SK-N-SH treated with all-trans-retinoic acid at 6 μM for 48 hours (cell line): ENCODE results near the gene PTGIR.

ENCODE experiments used
- BACH2 ChIP-seq: fragments of 250-450 bp; sonication (Bioruptor Pico); IDR thresholded peaks from 2 replicates; pipeline ENCODE4 v1.9.0; 2021; ENCODE audit warnings: mild to moderate bottlenecking, borderline replicate concordance
- CREB5 ChIP-seq: fragments of 250-450 bp; sonication (Bioruptor Pico); IDR thresholded peaks from 2 replicates; pipeline ENCODE4 v1.5.1; 2020; ENCODE audit warnings: low read depth, mild to moderate bottlenecking, moderate library complexity
- ESRRG ChIP-seq: fragments of 250-450 bp; sonication (Bioruptor Pico); IDR thresholded peaks from 2 replicates; pipeline ENCODE4 v1.6.1; 2021; ENCODE audit warnings: mild to moderate bottlenecking
- GLIS3 ChIP-seq: fragments of 250-450 bp; sonication (Bioruptor Pico); IDR thresholded peaks from 2 replicates; pipeline ENCODE4 v1.5.0; 2020; ENCODE audit warnings: mild to moderate bottlenecking, moderate library complexity
- PATZ1 ChIP-seq: fragments of 250-450 bp; sonication (Bioruptor Pico); IDR thresholded peaks from 2 replicates; pipeline ENCODE4 v1.8.0; 2020; ENCODE audit warnings: mild to moderate bottlenecking, moderate library complexity, borderline replicate concordance
- PPARA ChIP-seq: fragments of 250-450 bp; sonication (Bioruptor Pico); IDR thresholded peaks from 2 replicates; pipeline ENCODE4 v1.5.0; 2020; ENCODE audit warnings: mild to moderate bottlenecking, borderline replicate concordance
- RARB ChIP-seq: fragments of 250-450 bp; sonication (Bioruptor Pico); IDR thresholded peaks from 2 replicates; pipeline ENCODE4 v1.8.0; 2021; ENCODE audit warnings: mild to moderate bottlenecking, moderate library complexity
- TCF4 ChIP-seq: fragments of 250-450 bp; sonication (Bioruptor Pico); IDR thresholded peaks from 2 replicates; pipeline ENCODE4 v1.8.0; 2021; ENCODE audit warnings: mild to moderate bottlenecking, moderate library complexity, borderline replicate concordance
- ZFP3 ChIP-seq: fragments of 250-450 bp; sonication (Bioruptor Pico); IDR thresholded peaks from 2 replicates; pipeline ENCODE4 v1.5.0; 2020; ENCODE audit warnings: mild to moderate bottlenecking, moderate library complexity
- ZFP30 ChIP-seq: fragments of 450-650 bp; formaldehyde crosslinking; IDR thresholded peaks from 2 replicates; pipeline ENCODE4 v1.5.0; 2022; ENCODE audit warnings: mild to moderate bottlenecking, moderate library complexity
- ZNF565 ChIP-seq: fragments of 450-650 bp; formaldehyde crosslinking; conservative IDR thresholded peaks from 2 replicates; pipeline ENCODE4 v1.5.0; 2020; ENCODE audit warnings: low read depth, mild to moderate bottlenecking, moderate library complexity
- ZNF70 ChIP-seq: fragments of 450-650 bp; formaldehyde crosslinking; IDR thresholded peaks from 2 replicates; pipeline ENCODE4 v1.5.0; 2020; ENCODE audit warnings: mild to moderate bottlenecking, moderate library complexity
- ZNF8 ChIP-seq: fragments of 450-650 bp; formaldehyde crosslinking; IDR thresholded peaks from 2 replicates; pipeline ENCODE4 v1.5.0; 2020; ENCODE audit warnings: mild to moderate bottlenecking, moderate library complexity

DNA sequence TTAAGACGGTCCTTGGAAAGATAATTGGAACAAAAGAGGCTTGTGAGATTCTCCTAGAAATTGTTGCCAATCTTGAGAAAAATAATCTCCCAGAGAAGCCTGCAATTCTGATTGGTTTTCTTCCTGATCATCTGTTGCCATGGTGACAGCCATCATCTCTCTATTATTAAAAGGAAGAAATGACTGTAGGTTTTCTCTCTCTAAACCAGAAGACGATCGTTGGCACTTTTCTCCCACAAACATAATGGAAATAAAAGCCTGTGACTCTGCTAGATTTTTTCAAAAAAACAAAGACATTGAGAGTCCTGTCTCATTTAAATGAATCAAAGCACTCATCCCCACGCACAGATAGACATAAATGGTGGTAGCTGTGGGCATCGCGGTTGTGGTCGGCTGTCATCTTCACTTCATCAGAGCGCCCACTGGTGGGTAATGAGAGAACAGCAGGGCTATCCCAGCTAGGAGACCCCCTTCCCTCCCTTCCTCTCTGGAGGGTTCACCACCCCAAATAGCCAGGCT, 45.5 kb downstream of the PTGIR start:
- TF ChIP-seq RARB, result no peak
- TF ChIP-seq BACH2 (CRISPR knock-in tag), result no peak
- no peak for TF ChIP-seq ZNF8 (CRISPR knock-in tag)
- no peak for TF ChIP-seq ZNF70
- no peak for TF ChIP-seq GLIS3
- no peak for TF ChIP-seq PATZ1 (CRISPR knock-in tag)
- TF ChIP-seq ZNF565 (CRISPR knock-in tag), result no peak
- TF ChIP-seq TCF4 (CRISPR knock-in tag), result no peak
- no peak for TF ChIP-seq ZFP3 (CRISPR knock-in tag)
- no peak for TF ChIP-seq PPARA
- no peak for TF ChIP-seq ESRRG
- TF ChIP-seq CREB5 (CRISPR knock-in tag), result no peak
- TF ChIP-seq ZFP30 (CRISPR knock-in tag), result no peak
